Stimulated activated CD4-positive, alpha-beta T cell treated with anti-CD3 and anti-CD28 coated beads, Interleukin-12 subunit alpha, Interleukin-12 subunit beta, amount 100 ng/mL, for 24 hours (primary cell): Measurements from ENCODE around the gene METTL3.

Source experiments
- DNase-seq, 2 experiments: peaks; one replicate each; pipeline ENCODE4 v3.0.0-alpha.2; 2020; ENCODE audit warnings: low read depth in 2 of 2

Gene METTL3

GRCh38 chr14:21526672-21527317 lies 15.7 kb upstream of the METTL3 start:
- DNase-seq: no peak

GRCh38 chr14:21525962-21526671 lies 15.0 kb upstream of the METTL3 start, which contains the start of gene SALL2:
TSS of gene SALL2 (minus strand) at chr14:21526346. CDS start at chr14:21526127, 219 bp downstream.
- DNase-seq: peak; percentile 35 to 72

GRCh38 chr14:21525571-21525961 lies 14.4 kb upstream of the METTL3 start:
- DNase-seq: no peak

GRCh38 chr14:21524575-21525490 lies 13.7 kb upstream of the METTL3 start:
- no peak for DNase-seq

GRCh38 chr14:21523203-21523602 lies 12.1 kb upstream of the METTL3 start:
- DNase-seq: no peak

- no peak for DNase-seq
Measured at GRCh38 chr14:21521501-21521900, 10.4 kb upstream of the METTL3 start.

GRCh38 chr14:21520767-21521166 lies 9.6 kb upstream of the METTL3 start:
- no peak for DNase-seq

- no peak for DNase-seq
Measured at GRCh38 chr14:21518725-21519124, 7.6 kb upstream of the METTL3 start.

GRCh38 chr14:21514341-21514740 lies 3.2 kb upstream of the METTL3 start:
- DNase-seq: no peak

GRCh38 chr14:21509432-21510143 lies 1.6 kb downstream of the METTL3 start:
- DNase-seq: no peak

- DNase-seq: no peak
Measured at GRCh38 chr14:21506557-21506956, 4.6 kb downstream of the METTL3 start.

- DNase-seq: no peak
Measured at GRCh38 chr14:21505012-21505553, 6.1 kb downstream of the METTL3 start.

GRCh38 chr14:21503376-21503775 lies 7.8 kb downstream of the METTL3 start:
- DNase-seq: no peak

GRCh38 chr14:21501568-21501967 lies 9.6 kb downstream of the METTL3 start:
- DNase-seq: no peak

- DNase-seq: no peak
Measured at GRCh38 chr14:21498540-21499526, 12.3 kb downstream of the METTL3 start.

- no peak for DNase-seq
Measured at GRCh38 chr14:21496453-21496852, 14.7 kb downstream of the METTL3 start.

GRCh38 chr14:21494902-21495762 lies 16.0 kb downstream of the METTL3 start:
- DNase-seq: no peak

GRCh38 chr14:21486640-21487087 lies 24.5 kb downstream of the METTL3 start:
- no peak for DNase-seq
